ENCODE measurements around the gene CTNNA2.

CTNNA2 gene

DNA sequence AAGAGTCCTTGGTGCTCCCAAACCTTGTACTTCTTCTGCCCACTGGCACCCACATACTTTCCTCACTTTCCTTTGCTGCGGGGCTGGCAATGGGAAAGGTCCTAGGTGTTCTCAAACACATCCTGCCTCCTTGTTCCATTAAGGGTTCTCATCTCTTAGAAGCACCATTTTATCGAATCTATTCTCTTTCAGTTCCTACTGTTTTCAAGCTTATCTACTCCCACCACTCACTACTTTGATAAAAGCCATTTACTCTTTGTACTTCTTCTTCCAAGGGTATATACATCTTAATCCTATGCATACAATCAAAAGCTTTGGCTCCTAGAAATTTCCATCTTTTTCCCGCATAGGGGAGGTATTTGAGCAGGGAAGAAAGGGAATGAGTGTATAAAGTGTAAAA, 868.8 kb downstream of the CTNNA2 start:
- Histone ChIP-seq H3K36me3 (ENCODE audit: control insufficient read depth, insufficient read depth, low read length) (no peaks in the 10 kb centered on the region), H3K27ac (ENCODE audit: low read depth, low read length) (no peak overlapping the region), H3K9ac (ENCODE audit: low read length) (no peak overlapping the region), H3K27me3 (ENCODE audit: control insufficient read depth, insufficient read depth, low read length) (no peaks in the 10 kb centered on the region), H3K4me1 (ENCODE audit: control insufficient read depth, insufficient read depth, low read length) (no peaks in the 10 kb centered on the region), H3K4me3 (ENCODE audit: low read length) (no peak overlapping the region)

DNA sequence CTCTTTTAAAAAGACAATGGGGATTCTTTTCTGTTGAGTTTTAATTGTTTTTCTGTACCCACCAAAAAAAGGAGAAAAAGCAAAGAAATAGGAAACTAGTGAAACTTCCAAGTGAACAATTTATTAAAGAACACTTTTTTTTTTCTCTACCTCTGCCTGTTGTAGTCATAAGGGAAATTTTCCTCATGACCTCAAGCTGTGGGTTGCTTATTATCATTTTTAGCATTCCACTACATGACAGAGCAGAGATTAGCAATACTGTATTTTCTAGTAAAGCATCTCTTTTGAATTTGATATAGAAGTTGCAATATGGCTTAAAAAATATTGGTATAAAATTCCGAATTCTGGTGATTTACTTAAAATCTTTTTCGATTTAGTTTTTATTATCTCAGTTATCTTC, 879.6 kb downstream of the CTNNA2 start:
- Histone ChIP-seq H3K27me3 (ENCODE audit: control insufficient read depth, insufficient read depth, low read length) (no peaks in the 10 kb centered on the region), H3K4me3 (ENCODE audit: low read length) (no peak overlapping the region), H3K36me3 (ENCODE audit: control insufficient read depth, insufficient read depth, low read length) (no peaks in the 10 kb centered on the region), H3K27ac (ENCODE audit: low read depth, low read length) (no peak overlapping the region), H3K4me1 (ENCODE audit: control insufficient read depth, insufficient read depth, low read length) (no peaks in the 10 kb centered on the region), H3K9ac (ENCODE audit: low read length) (no peak overlapping the region)

DNA sequence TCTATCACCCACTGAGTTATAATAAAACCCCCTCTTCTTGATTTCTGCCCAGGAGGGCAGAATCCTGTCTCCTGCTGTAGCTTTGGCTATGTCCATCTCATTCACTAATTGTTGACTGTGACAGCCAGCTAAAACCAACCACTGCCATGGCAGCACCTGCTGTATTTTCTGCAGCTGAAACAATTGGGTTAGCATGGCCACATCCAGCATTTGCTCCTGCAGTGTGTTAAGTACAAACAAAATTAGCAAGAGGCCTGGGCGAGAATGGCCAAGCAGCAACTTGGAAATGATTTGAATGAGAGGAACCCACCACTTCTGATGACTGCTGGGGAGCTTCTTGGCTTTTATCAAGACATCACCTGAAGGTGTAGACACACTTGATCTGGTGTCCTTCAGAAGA, 881.1 kb downstream of the CTNNA2 start:
- H3K4me3 ChIP-seq (ENCODE audit: low read length), result no peak overlapping the region
- no peak overlapping the region for H3K27ac ChIP-seq (ENCODE audit: low read depth, low read length)
- no peak overlapping the region for H3K9ac ChIP-seq (ENCODE audit: low read length)
- H3K36me3 ChIP-seq (ENCODE audit: control insufficient read depth, insufficient read depth, low read length), result no peaks in the 10 kb centered on the region
- H3K4me1 ChIP-seq (ENCODE audit: control insufficient read depth, insufficient read depth, low read length), result no peaks in the 10 kb centered on the region
- H3K27me3 ChIP-seq (ENCODE audit: control insufficient read depth, insufficient read depth, low read length), result no peaks in the 10 kb centered on the region

DNA sequence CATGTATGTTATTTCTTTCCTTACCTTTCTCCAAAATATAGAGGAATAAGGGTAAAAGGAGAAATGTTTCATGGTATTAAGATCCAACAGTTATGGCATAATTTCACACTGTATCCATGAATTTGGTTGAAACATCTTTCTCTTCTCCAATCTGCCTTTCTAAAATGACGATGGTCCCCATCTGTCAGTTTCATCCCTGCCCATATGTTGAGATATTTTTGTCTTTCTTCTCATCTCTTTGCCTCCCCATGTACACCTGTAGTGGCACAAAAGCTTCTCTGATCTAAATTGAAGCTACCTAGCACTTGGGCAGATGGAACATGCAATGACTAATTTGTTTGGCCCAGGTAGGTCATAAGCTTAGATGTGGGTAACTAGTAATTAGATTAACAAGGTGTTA, 882.4 kb downstream of the CTNNA2 start:
- no peaks in the 10 kb centered on the region for H3K27me3 ChIP-seq (ENCODE audit: control insufficient read depth, insufficient read depth, low read length)

DNA sequence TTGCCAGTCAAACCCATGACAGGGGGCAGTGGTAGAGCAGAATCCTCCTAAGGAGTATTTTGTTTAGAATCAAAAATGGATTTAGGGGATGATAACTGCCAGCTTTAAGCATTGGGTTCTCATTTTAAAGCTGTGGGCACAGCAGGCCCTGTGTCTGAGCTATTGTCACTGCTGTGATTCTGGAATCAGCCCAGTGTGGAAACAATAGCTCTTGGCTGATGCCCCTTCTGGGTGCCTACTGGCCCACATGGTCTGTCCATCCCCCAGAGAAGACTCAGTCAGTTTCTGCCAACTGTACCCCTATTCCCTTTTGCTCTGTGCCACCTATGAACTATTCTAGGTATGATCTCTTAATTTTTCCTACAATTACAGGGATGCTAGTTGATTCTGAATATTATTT, 883.4 kb downstream of the CTNNA2 start:
- Histone ChIP-seq H3K27me3 (ENCODE audit: control insufficient read depth, insufficient read depth, low read length) (no peaks in the 10 kb centered on the region), H3K4me1 (ENCODE audit: control insufficient read depth, insufficient read depth, low read length) (no peaks in the 10 kb centered on the region), H3K36me3 (ENCODE audit: control insufficient read depth, insufficient read depth, low read length) (no peaks in the 10 kb centered on the region), H3K27ac (ENCODE audit: low read depth, low read length) (no peak overlapping the region), H3K9ac (ENCODE audit: low read length) (no peak overlapping the region), H3K4me3 (ENCODE audit: low read length) (no peak overlapping the region)

More for the DNA sequence above, 882.4 kb downstream of the CTNNA2 start:
- Histone ChIP-seq H3K27ac (ENCODE audit: low read depth, low read length) (no peak overlapping the region), H3K9ac (ENCODE audit: low read length) (no peak overlapping the region), H3K4me3 (ENCODE audit: low read length) (no peak overlapping the region), H3K4me1 (ENCODE audit: control insufficient read depth, insufficient read depth, low read length) (no peaks in the 10 kb centered on the region), H3K36me3 (ENCODE audit: control insufficient read depth, insufficient read depth, low read length) (no peaks in the 10 kb centered on the region)

DNA sequence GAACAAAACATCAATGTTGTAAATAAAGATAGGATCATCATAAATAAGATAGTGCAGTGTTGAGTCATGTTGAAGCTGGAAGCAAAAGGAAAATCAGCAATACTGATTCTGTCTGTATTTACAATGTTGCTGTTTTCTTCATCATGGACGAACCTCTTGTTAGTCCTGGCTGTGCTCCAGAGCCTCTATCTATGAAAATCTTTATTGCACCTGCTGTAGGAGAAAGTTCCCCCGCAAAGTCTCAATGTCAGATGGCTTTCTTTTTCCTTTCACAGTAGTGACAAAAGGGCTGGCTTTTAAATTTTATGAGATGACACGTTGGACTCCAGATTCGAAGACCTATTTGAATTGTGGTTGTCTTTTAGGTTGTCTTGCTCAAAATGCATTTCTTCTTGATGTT, 890.2 kb downstream of the CTNNA2 start:
- Histone ChIP-seq H3K27ac (ENCODE audit: low read depth, low read length) (no peak overlapping the region), H3K27me3 (ENCODE audit: control insufficient read depth, insufficient read depth, low read length) (no peaks in the 10 kb centered on the region), H3K4me3 (ENCODE audit: low read length) (no peak overlapping the region), H3K4me1 (ENCODE audit: control insufficient read depth, insufficient read depth, low read length) (no peaks in the 10 kb centered on the region), H3K9ac (ENCODE audit: low read length) (no peak overlapping the region), H3K36me3 (ENCODE audit: control insufficient read depth, insufficient read depth, low read length) (no peaks in the 10 kb centered on the region)

DNA sequence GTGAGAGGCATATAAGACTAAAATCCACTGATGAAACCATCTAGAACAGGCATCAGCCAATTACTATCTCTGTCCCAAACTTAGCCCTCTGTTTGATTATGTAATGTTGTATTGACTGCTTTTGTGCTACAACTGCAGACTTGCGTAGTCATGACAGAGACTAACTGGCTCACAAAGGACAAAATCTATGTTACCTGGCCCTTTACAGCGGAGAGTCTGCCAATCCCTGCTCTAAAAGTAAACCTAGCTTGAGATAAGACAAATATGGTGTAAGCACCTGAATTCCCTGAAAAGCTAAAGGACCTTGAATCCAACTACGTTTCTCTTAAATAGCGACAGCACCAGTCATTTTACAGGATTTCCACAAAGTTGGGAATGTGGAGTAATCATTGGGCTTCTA, 894.5 kb downstream of the CTNNA2 start:
- no peaks in the 10 kb centered on the region for H3K4me1 ChIP-seq (ENCODE audit: control insufficient read depth, insufficient read depth, low read length)
- H3K4me3 ChIP-seq (ENCODE audit: low read length), result no peak overlapping the region
- no peak overlapping the region for H3K9ac ChIP-seq (ENCODE audit: low read length)
- no peaks in the 10 kb centered on the region for H3K36me3 ChIP-seq (ENCODE audit: control insufficient read depth, insufficient read depth, low read length)
- no peaks in the 10 kb centered on the region for H3K27me3 ChIP-seq (ENCODE audit: control insufficient read depth, insufficient read depth, low read length)
- no peak overlapping the region for H3K27ac ChIP-seq (ENCODE audit: low read depth, low read length)

DNA sequence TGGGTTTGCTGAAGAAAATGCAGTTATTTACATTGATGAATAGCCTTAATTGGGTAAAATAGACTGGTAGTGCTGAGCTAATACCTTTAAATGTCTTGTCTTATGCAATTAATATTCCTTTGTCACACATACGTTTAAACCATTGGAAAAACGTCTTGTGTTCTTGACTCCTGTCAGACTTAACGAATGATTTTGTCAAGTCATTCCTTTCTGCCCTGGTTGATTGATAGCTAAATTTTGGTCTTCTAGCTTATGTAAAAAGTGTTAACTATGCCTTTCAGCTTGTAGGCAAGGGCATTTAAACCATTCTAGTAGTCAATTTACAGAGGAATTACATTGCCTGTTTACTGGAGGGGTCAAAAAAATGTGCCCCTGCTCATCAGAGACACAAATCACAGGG, 897.5 kb downstream of the CTNNA2 start:
- Histone ChIP-seq H3K36me3 (ENCODE audit: control insufficient read depth, insufficient read depth, low read length) (no peaks in the 10 kb centered on the region), H3K9ac (ENCODE audit: low read length) (no peak overlapping the region), H3K27me3 (ENCODE audit: control insufficient read depth, insufficient read depth, low read length) (no peaks in the 10 kb centered on the region), H3K4me3 (ENCODE audit: low read length) (no peak overlapping the region), H3K4me1 (ENCODE audit: control insufficient read depth, insufficient read depth, low read length) (no peaks in the 10 kb centered on the region), H3K27ac (ENCODE audit: low read depth, low read length) (no peak overlapping the region)

DNA sequence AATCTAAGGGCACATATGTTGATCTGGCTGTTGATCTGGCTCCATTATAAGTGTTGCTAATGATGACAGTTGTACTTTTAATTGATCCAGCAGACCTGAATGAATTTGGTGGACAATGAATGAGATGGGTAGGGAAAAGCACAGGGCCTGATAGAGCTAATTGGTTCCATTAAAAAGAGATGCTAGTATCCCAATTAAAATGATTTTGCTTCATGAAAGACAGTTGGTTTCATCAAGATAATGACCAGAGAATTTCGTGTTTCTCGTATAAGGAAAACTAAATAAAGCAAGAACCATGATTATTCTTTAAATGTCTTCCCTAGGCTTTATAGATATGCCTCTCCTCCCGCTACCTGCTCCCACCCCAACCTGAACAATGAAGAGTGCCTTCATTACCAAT, 900.3 kb downstream of the CTNNA2 start:
- H3K27me3 ChIP-seq (ENCODE audit: control insufficient read depth, insufficient read depth, low read length), result no peaks in the 10 kb centered on the region
- H3K36me3 ChIP-seq (ENCODE audit: control insufficient read depth, insufficient read depth, low read length), result no peaks in the 10 kb centered on the region
- H3K4me3 ChIP-seq (ENCODE audit: low read length), result no peak overlapping the region
- no peak overlapping the region for H3K9ac ChIP-seq (ENCODE audit: low read length)
- H3K27ac ChIP-seq (ENCODE audit: low read depth, low read length), result no peak overlapping the region
- no peaks in the 10 kb centered on the region for H3K4me1 ChIP-seq (ENCODE audit: control insufficient read depth, insufficient read depth, low read length)

DNA sequence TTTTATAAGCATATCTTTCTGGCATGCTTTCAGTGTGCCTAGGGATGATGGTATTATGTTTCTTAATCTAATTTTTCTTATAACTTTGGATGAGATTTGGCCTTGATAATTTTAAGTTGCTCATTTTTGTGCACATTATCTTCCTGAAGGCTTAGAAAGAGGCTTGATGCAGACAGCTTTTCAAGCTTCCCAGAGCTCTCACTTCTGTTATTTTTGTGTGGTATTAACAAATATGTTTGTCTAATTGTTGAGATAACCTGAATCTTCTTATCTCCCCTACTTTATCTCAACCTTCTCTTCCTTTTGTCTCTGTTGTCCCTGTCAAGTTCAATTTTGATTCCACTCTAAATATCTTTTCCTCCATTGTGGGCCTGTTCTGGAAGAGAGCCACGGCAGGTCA, 904.9 kb downstream of the CTNNA2 start:
- Histone ChIP-seq H3K9ac (ENCODE audit: low read length) (no peak overlapping the region), H3K4me1 (ENCODE audit: control insufficient read depth, insufficient read depth, low read length) (no peaks in the 10 kb centered on the region), H3K27me3 (ENCODE audit: control insufficient read depth, insufficient read depth, low read length) (no peaks in the 10 kb centered on the region), H3K4me3 (ENCODE audit: low read length) (no peak overlapping the region), H3K36me3 (ENCODE audit: control insufficient read depth, insufficient read depth, low read length) (no peaks in the 10 kb centered on the region), H3K27ac (ENCODE audit: low read depth, low read length) (no peak overlapping the region)

DNA sequence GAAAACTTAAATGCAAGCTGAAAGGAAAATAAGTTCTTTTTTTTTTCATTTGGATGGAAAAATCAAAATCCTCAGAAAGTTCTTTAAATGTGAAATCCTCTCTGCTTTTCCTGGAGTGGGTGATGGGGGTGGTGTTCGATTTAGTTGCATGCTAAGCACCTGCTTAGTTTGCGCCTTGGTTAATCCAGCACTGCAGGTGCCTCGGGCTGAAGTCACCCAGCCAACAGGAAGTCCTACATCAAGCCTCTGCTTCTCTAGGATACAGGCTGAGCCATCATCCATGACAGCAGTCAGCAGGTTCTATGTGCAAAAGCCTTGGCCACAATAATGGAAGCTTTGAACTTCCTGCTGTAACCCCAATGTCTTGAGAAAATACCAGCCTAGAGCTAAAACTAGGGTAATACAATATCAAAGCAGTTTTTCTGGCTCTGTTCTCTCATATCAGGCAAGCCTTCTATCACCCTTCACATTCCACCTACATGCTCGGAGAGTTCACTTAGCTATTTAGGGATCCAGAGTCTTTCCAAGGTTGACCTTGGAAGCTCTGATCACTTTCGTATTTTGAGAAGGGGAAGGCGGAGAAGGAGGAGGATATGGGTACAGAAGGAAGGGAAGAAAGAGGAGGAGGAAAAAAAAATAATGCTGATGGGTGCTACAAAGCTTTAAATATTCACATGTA, 907.8 kb downstream of the CTNNA2 start:
- Histone ChIP-seq H3K4me1 (ENCODE audit: control insufficient read depth, insufficient read depth, low read length) (no peaks in the 10 kb centered on the region), H3K36me3 (ENCODE audit: control insufficient read depth, insufficient read depth, low read length) (no peaks in the 10 kb centered on the region), H3K27ac (ENCODE audit: low read depth, low read length) (no peak overlapping the region), H3K27me3 (ENCODE audit: control insufficient read depth, insufficient read depth, low read length) (no peaks in the 10 kb centered on the region), H3K9ac (ENCODE audit: low read length) (no peak overlapping the region), H3K4me3 (ENCODE audit: low read length) (no peak overlapping the region)

DNA sequence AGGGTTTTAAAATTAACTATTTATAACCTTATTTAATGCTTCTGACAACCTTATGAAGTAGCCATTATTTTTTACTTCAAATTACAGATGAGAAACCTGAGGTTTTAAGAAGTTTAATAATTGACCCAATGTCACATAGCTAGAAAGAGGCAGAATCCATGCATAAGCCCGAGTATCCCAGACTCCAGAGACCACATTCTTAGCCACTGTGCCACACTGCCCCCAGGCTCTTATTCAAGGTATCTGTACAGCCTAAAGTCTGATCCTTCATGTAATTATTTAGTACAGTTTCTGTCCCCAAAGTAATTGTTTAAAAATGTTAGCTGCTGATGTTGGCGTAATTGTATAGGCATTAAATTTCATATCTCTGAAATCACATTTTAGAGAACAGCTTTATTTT, 916.4 kb downstream of the CTNNA2 start:
- Histone ChIP-seq H3K4me3 (ENCODE audit: low read length) (no peak overlapping the region), H3K27me3 (ENCODE audit: control insufficient read depth, insufficient read depth, low read length) (no peaks in the 10 kb centered on the region), H3K27ac (ENCODE audit: low read depth, low read length) (no peak overlapping the region), H3K36me3 (ENCODE audit: control insufficient read depth, insufficient read depth, low read length) (no peaks in the 10 kb centered on the region), H3K9ac (ENCODE audit: low read length) (no peak overlapping the region), H3K4me1 (ENCODE audit: control insufficient read depth, insufficient read depth, low read length) (no peaks in the 10 kb centered on the region)

DNA sequence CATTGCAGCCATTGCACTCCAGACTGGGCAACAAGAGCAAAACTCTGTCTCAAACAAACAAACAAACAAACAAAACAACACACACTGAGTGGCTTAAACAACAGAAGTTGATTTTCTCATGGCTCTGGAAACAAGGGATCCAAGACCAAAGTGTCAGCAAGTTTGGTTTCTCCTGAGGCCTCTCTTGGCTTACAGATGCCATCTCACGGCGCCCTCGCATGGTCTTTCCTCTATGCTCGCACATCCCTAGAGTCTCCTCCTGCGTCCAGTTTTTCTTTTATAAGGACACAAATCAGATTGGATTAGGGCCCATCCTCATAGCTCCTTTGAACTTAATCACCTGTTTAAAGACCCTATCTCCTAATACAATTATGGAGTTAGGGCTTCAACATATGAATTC, 925.1 kb downstream of the CTNNA2 start:
- no peak overlapping the region for H3K4me3 ChIP-seq (ENCODE audit: low read length)
- no peaks in the 10 kb centered on the region for H3K4me1 ChIP-seq (ENCODE audit: control insufficient read depth, insufficient read depth, low read length)
- H3K36me3 ChIP-seq (ENCODE audit: control insufficient read depth, insufficient read depth, low read length), result no peaks in the 10 kb centered on the region
- H3K27me3 ChIP-seq (ENCODE audit: control insufficient read depth, insufficient read depth, low read length), result no peaks in the 10 kb centered on the region
- no peak overlapping the region for H3K27ac ChIP-seq (ENCODE audit: low read depth, low read length)
- no peak overlapping the region for H3K9ac ChIP-seq (ENCODE audit: low read length)

Data from rectal smooth muscle tissue (tissue), 1 donor.